Sigmoid colon (tissue), 7 donors: ENCODE data around the gene CELA2A. TPM values are rescaled to one million over a fixed set of nuclear protein-coding genes. Genes with fewer than 3 reads are reported as not detected.
"Not testable (repeated sequence)": the region's sequence is repeated elsewhere in the genome, so short reads cannot be mapped to it uniquely, and the experiment has no call there.

Experiments
- DNase-seq: peaks from one replicate; pipeline ENCODE4 v3.0.0-alpha.2; 2019
- H3K27ac ChIP-seq, 4 donors: fragments of 200-600 bp; sonication (generic); one replicate each; pipeline ENCODE4 v1.5.1; 2016 to 2019; ENCODE audit warnings: mild to moderate bottlenecking in 1 of 4
- H3K27me3 ChIP-seq, 3 donors: fragments of 200-600 bp; sonication (generic); one replicate each; pipeline ENCODE4 v1.5.1; 2019; ENCODE audit warnings: mild to moderate bottlenecking in 1 of 3
- H3K36me3 ChIP-seq, 4 donors: fragments of 200-600 bp; sonication (generic); one replicate each; pipeline ENCODE4 v1.5.1; 2016 to 2019
- H3K4me1 ChIP-seq, 4 donors: fragments of 200-600 bp; sonication (generic); one replicate each; pipeline ENCODE4 v1.5.1; 2017 to 2019
- H3K4me3 ChIP-seq, 4 donors: fragments of 200-600 bp; sonication (generic); one replicate each; pipeline ENCODE4 v1.5.1; 2017 to 2019; ENCODE audit warnings: mild to moderate bottlenecking in 2 of 4, moderate library complexity in 1 of 4
- H3K9me3 ChIP-seq, 4 donors: fragments of 200-600 bp in 3 of 4; sonication (generic) in 3 of 4; one replicate each; pipeline versions ENCODE4 v1.5.1 to v1.6.1; 2013 to 2019
- EP300 ChIP-seq, 4 donors: sonication (generic); formaldehyde crosslinking; IDR thresholded peaks; one replicate each; pipeline ENCODE4 v1.6.1; 2017; ENCODE audit warnings: antibody characterized with exemption in 4 of 4
- POLR2A ChIP-seq, 2 donors: fragments of 450-650 bp; IDR thresholded peaks; one replicate each; pipeline ENCODE4 v1.6.1; 2016; ENCODE audit warnings: antibody characterized with exemption in 2 of 2, mild to moderate bottlenecking in 2 of 2, moderate library complexity in 2 of 2
- POLR2AphosphoS5 ChIP-seq, 4 donors: sonication (generic); formaldehyde crosslinking; IDR thresholded peaks; one replicate each; pipeline ENCODE4 v1.6.1; 2017; ENCODE audit warnings: antibody characterized with exemption in 4 of 4
- WGBS, 2 donors: extraction: QIAGEN DNeasy Blood & Tissue Kit; methylation state at CpG; one replicate each; pipeline ENCODE4 v1.1.7; 2013; 5-methylcytosine and 5-hydroxymethylcytosine counted together
- intact Hi-C: fragments of 100-400 bp; cut with DNase I; formaldehyde crosslinking; loops from one replicate; pipeline ENCODE4 v1.15.1; 2023
- polyA plus RNA-seq, 3 donors: library from polyadenylated mRNA; stranded (reverse); fragments of 200-250 nt; gene quantifications; one replicate each; pipeline ENCODE4 v1.2.3, GENCODE V29; 2013
- total RNA-seq, 4 donors: library from RNA; depleted of rRNA; stranded (reverse); fragments of >200 nt; gene quantifications; one replicate each; pipeline ENCODE4 v1.1.0, GENCODE V29; 2016
- TF ChIP-seq, protein P1 (sequence below), 4 experiments: fragments of 450-650 bp in 3 of 4; fragments of 200-600 bp in 1 of 4; IDR thresholded peaks; one replicate each; pipeline ENCODE4 v1.5.1; 2016 to 2019; ENCODE audit warnings: antibody characterized with exemption in 4 of 4, mild to moderate bottlenecking in 3 of 4, moderate library complexity in 2 of 4
- donor health status: healthy with polysubstance abuse.
- donor health status: Bipolar disorder and iron deficiency.
- donor health status: healthy.

The CELA2A gene
- total and polyA plus RNA-seq, 7 donors, result not detected

DNA sequence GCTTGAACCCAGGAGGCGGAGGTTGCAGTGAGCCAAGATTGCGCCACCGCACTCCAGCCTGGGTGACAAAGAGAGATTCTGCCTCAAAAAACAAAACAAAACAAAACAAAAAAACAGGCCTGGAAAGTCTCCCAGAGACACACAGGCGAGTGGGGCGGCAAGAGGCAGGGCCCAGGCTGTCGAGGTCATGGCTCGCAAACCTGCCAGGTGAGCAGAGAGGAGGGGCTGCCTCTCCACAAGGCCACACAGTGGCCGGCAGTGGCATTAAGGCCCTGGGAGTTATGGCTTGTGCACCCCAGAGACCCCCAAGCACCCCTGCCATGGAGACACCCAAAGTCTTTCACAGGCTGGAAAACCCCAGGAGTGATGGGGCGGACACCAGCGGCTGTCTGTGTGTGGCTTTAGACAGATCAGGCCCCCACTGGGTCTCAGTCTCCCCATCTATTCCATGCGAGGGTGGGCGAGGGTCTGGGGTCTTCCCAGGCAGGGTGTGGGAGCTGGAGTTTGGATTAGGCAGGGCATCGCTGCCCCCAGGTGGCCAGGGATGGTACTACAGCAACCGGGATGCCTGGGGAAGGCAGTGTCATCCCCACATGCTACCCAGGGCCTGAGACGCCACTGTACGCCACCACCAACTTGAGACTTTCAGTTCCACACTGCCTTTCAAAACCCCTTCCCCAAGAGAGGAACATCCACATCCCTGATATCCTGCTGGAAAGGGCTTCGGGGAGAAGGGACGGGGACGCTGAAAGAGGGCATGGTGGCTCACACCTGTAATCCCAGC lies 25.6 kb upstream of the CELA2A start:
- Histone ChIP-seq H3K4me1 (peaks cover 0 to 46% (median 29%) of the 10 kb centered on the region in 4 donors), H3K27ac (no peak overlapping the region)

GRCh38 chr1:15431571-15431948 lies 25.0 kb upstream of the CELA2A start:
- Histone ChIP-seq H3K9me3 (no peaks in the 10 kb centered on the region), H3K4me1 (peaks cover 0 to 40% (median 24%) of the 10 kb centered on the region in 4 donors), H3K27me3 (no peaks in the 10 kb centered on the region), H3K36me3 (peaks cover 0 to 12% (median 0%) of the 10 kb centered on the region in 4 donors), H3K4me3 (no peak overlapping the region), H3K27ac (no peak overlapping the region)
- no peak for DNase-seq
- 61 to 82% methylated on average over 4 of the region's 4 CpGs for WGBS, 2 donors
- no peak for TF ChIP-seq EP300 (IDR thresholded peaks at IDR 0.05)
- TF ChIP-seq POLR2AphosphoS5 (IDR thresholded peaks at IDR 0.05), result no peak
- no peak for TF ChIP-seq POLR2A (IDR thresholded peaks at IDR 0.05)
- TF ChIP-seq, protein P1, sequence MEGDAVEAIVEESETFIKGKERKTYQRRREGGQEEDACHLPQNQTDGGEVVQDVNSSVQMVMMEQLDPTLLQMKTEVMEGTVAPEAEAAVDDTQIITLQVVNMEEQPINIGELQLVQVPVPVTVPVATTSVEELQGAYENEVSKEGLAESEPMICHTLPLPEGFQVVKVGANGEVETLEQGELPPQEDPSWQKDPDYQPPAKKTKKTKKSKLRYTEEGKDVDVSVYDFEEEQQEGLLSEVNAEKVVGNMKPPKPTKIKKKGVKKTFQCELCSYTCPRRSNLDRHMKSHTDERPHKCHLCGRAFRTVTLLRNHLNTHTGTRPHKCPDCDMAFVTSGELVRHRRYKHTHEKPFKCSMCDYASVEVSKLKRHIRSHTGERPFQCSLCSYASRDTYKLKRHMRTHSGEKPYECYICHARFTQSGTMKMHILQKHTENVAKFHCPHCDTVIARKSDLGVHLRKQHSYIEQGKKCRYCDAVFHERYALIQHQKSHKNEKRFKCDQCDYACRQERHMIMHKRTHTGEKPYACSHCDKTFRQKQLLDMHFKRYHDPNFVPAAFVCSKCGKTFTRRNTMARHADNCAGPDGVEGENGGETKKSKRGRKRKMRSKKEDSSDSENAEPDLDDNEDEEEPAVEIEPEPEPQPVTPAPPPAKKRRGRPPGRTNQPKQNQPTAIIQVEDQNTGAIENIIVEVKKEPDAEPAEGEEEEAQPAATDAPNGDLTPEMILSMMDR (IDR thresholded peaks at IDR 0.05), result no peak
- intact Hi-C loops, result loop anchor here (1.0 to 10.0 kb wide), 2 partner anchors 108 to 307 kb away; no protein-coding TSS in a partner anchor

More for the DNA sequence above, 25.6 kb upstream of the CELA2A start:
- no peaks in the 10 kb centered on the region for H3K27me3 ChIP-seq
- DNase-seq, result no peak
- TF ChIP-seq EP300 (IDR thresholded peaks at IDR 0.05), result no peak
- no peak for TF ChIP-seq POLR2A (IDR thresholded peaks at IDR 0.05)
- TF ChIP-seq POLR2AphosphoS5 (IDR thresholded peaks at IDR 0.05), result no peak
- TF ChIP-seq, protein P1 (IDR thresholded peaks at IDR 0.05), result peak; percentile 91 to 98 (median 97)
- H3K36me3 ChIP-seq, result peaks cover 0 to 12% (median under 1%) of the 10 kb centered on the region in 4 donors
- intact Hi-C loops, result loop anchor here (1.0 to 10.0 kb wide), 2 partner anchors 108 to 306 kb away; no protein-coding TSS in a partner anchor
- no peaks in the 10 kb centered on the region for H3K9me3 ChIP-seq
- 51 to 58% methylated on average over 19 of the region's 19 CpGs for WGBS, 2 donors
- H3K4me3 ChIP-seq, result no peak overlapping the region

DNA sequence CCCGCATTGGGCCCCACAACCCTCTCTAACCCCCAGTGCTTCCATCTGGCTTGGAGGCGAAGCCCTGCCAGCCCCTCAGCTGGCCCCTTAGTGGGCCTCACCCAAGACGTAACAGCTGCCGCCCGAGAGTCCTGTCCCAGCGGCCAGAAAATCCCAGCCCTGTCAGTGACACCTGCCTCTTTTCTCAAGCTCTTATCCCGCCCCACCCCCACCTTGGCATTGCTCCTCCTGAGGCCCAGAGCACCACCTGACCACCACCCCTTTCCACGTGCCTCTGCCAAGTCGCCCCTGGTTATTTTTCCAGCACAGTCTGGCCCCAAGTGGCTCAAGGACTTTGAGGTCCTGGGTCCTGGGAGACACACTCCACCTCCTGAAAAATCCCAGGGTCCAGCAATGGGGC lies 24.2 kb upstream of the CELA2A start:
- TF ChIP-seq POLR2A (IDR thresholded peaks at IDR 0.05) (no peak), POLR2AphosphoS5 (IDR thresholded peaks at IDR 0.05) (no peak), EP300 (IDR thresholded peaks at IDR 0.05) (no peak)
- TF ChIP-seq, protein P1 (IDR thresholded peaks at IDR 0.05), result no peak
- intact Hi-C loops, result loop anchor here (10.0 kb wide), 1 partner anchor 308 kb away; no protein-coding TSS in a partner anchor
- Histone ChIP-seq H3K4me3 (no peak overlapping the region), H3K4me1 (peaks cover 0 to 32% (median 16%) of the 10 kb centered on the region in 4 donors), H3K36me3 (peaks cover 0 to 12% (median 0%) of the 10 kb centered on the region in 4 donors), H3K27ac (no peak overlapping the region), H3K27me3 (no peaks in the 10 kb centered on the region), H3K9me3 (no peaks in the 10 kb centered on the region)
- DNase-seq, result no peak
- 16 to 56% methylated on average over 9 of the region's 9 CpGs for WGBS, 2 donors

DNA sequence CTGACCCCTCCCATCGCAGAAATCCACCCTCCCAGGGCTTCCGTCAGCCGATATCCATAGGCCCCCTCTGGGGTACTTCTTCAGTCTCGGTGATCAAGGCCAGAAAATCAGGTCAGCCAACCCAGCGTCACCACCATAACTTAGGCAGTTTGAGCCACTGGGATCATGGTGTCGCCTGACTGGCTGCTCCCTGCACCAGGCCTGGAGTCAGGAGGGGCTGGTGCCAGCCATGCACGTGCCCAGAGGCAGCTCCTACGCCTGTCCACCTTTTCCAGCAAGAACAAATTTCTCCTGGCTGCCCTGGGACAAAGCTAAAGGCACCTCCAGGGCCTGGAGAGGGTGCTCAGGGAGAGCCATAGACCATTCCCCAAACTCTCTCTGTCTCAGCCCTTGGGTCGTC lies 23.1 kb upstream of the CELA2A start:
- WGBS, 2 donors, result 87 to 92% methylated on average over 9 of the region's 9 CpGs
- no peak for TF ChIP-seq EP300 (IDR thresholded peaks at IDR 0.05)
- TF ChIP-seq, protein P1 (IDR thresholded peaks at IDR 0.05), result no peak
- no peak for TF ChIP-seq POLR2AphosphoS5 (IDR thresholded peaks at IDR 0.05)
- no peak for TF ChIP-seq POLR2A (IDR thresholded peaks at IDR 0.05)
- Histone ChIP-seq H3K27ac (no peak overlapping the region), H3K36me3 (peaks cover 0 to 10% (median 0%) of the 10 kb centered on the region in 4 donors), H3K4me3 (no peak overlapping the region), H3K4me1 (peaks cover 0 to 21% (median 7%) of the 10 kb centered on the region in 4 donors), H3K27me3 (no peaks in the 10 kb centered on the region), H3K9me3 (no peaks in the 10 kb centered on the region)
- intact Hi-C loops, result loop anchor here (10.0 kb wide), 1 partner anchor 309 kb away; no protein-coding TSS in a partner anchor
- DNase-seq, result no peak

- H3K9me3 ChIP-seq, DNase-seq, H3K27me3 ChIP-seq, H3K27ac ChIP-seq, H3K36me3 ChIP-seq, H3K4me3 ChIP-seq: not testable (repeated sequence)
- 48 to 61% methylated on average over 8 of the region's 8 CpGs for whole genome bisulfite sequencing, 2 donors
- peaks cover 0 to 14% (median 5%) of the 10 kb centered on the region in 4 donors for H3K4me1 ChIP-seq
- intact Hi-C loops, result loop anchor here (10.0 kb wide), 1 partner anchor 310 kb away; no protein-coding TSS in a partner anchor
Observed at GRCh38 chr1:15434739-15435138, 21.8 kb upstream of the CELA2A start.
